Measurements from ENCODE around the gene CPEB4. TPM values are rescaled to one million over a fixed set of nuclear protein-coding genes. Genes with fewer than 3 reads are reported as not detected.

Gene CPEB4
- total RNA-seq, 1 experiment from 2014 or later = 11.1 TPM

GRCh38 chr5:173962436-173962972, 74.4 kb downstream of the CPEB4 start:
- ChIA-PET CTCF (interaction anchor here (1.1 to 2.4 kb wide), 3 partner anchors 11 to 347 kb away, joined by 3 to 8 read pairs (median 4); partner anchors contain the start of gene BOD1), RAD21 (ENCODE audit: low non-redundant PET in 1 of 2, low total read pairs in 2 of 2, uncharacterized antibody in 2 of 2, unreplicated experiment in 2 of 2) (no interaction called here), POLR2A (no interaction called here)
- Histone ChIP-seq H3K9me2 (ENCODE audit: insufficient read depth) (no peaks in the 10 kb centered on the region), H3K27me3 (ENCODE audit: insufficient read depth, low read length) (no peaks in the 10 kb centered on the region), H3K4me3 (replicated peaks in 1 of 2; ENCODE audit: low read depth in 1 of 2, low read length in 2 of 2) (no peak overlapping the region), H4K20me1 (ENCODE audit: insufficient read depth) (no peaks in the 10 kb centered on the region), H2AFZ (ENCODE audit: low read depth, low read length, poor library complexity, severe bottlenecking) (no peak overlapping the region), H3K27ac (ENCODE audit: low read depth, low read length) (no peak overlapping the region), H3K9me3 (ENCODE audit: control insufficient read depth in 1 of 2, insufficient read depth in 1 of 2, low read depth in 1 of 2, low read length in 2 of 2) (no peaks in the 10 kb centered on the region), H3K4me2 (ENCODE audit: low read length) (no peak overlapping the region), H3K4me1 (ENCODE audit: control insufficient read depth in 1 of 2, insufficient read depth in 2 of 2, low read length in 2 of 2) (no peaks in the 10 kb centered on the region), H3K79me2 (ENCODE audit: insufficient read depth, low read length) (no peaks in the 10 kb centered on the region), H3K9ac (ENCODE audit: low read length) (no peak overlapping the region), H3K36me3 (ENCODE audit: control insufficient read depth in 1 of 2, insufficient read depth in 2 of 2, low read length in 2 of 2) (no peaks in the 10 kb centered on the region)
- BruUV-seq (replicated peaks) = no TSS peak
- DNase-seq (ENCODE audit: low read depth, low spot score) = no peak
- no peak for ATAC-seq
- intact Hi-C loops (cut with micrococcal nuclease) = no loop called here
- TF ChIP-seq YY1 (IDR thresholded peaks at IDR 0.05; ENCODE audit: extremely low read depth, insufficient replicate concordance, low read depth, low read length) = no peak
- TF ChIP-seq REST (IDR thresholded peaks at IDR 0.05; ENCODE audit: low read depth) = no peak
- TF ChIP-seq, protein P1, sequence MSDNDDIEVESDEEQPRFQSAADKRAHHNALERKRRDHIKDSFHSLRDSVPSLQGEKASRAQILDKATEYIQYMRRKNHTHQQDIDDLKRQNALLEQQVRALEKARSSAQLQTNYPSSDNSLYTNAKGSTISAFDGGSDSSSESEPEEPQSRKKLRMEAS (IDR thresholded peaks at IDR 0.05) = no peak
- TF ChIP-seq ZFX (IDR thresholded peaks at IDR 0.05) = no peak
- no peak for TF ChIP-seq JUND (IDR thresholded peaks at IDR 0.05)
- TF ChIP-seq EZH2 (IDR thresholded peaks at IDR 0.05) = no peak
- TF ChIP-seq, protein P2, sequence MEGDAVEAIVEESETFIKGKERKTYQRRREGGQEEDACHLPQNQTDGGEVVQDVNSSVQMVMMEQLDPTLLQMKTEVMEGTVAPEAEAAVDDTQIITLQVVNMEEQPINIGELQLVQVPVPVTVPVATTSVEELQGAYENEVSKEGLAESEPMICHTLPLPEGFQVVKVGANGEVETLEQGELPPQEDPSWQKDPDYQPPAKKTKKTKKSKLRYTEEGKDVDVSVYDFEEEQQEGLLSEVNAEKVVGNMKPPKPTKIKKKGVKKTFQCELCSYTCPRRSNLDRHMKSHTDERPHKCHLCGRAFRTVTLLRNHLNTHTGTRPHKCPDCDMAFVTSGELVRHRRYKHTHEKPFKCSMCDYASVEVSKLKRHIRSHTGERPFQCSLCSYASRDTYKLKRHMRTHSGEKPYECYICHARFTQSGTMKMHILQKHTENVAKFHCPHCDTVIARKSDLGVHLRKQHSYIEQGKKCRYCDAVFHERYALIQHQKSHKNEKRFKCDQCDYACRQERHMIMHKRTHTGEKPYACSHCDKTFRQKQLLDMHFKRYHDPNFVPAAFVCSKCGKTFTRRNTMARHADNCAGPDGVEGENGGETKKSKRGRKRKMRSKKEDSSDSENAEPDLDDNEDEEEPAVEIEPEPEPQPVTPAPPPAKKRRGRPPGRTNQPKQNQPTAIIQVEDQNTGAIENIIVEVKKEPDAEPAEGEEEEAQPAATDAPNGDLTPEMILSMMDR (IDR thresholded peaks at IDR 0.05 in 2 of 3, conservative IDR thresholded peaks at IDR 0.05 in 1 of 3; ENCODE audit: borderline replicate concordance in 1 of 3, insufficient read depth in 1 of 3, low read depth in 2 of 3, low read length in 2 of 3) = no peak
- no peak for TF ChIP-seq RAD21 (IDR thresholded peaks at IDR 0.05; ENCODE audit: low read depth)
- TF ChIP-seq ZBTB33 (IDR thresholded peaks at IDR 0.05; ENCODE audit: extremely low read depth, insufficient replicate concordance, low read length) = no peak
- TF ChIP-seq EGR1 (IDR thresholded peaks at IDR 0.05; ENCODE audit: low read depth) = no peak
- no peak for TF ChIP-seq POLR2AphosphoS5 (IDR thresholded peaks at IDR 0.05; ENCODE audit: low read depth, low read length)
- no peak for TF ChIP-seq POLR2A (IDR thresholded peaks at IDR 0.05; ENCODE audit: borderline replicate concordance, extremely low read depth, insufficient read depth, insufficient read length)
- no peak for TF ChIP-seq TCF7L2 (IDR thresholded peaks at IDR 0.05; ENCODE audit: borderline replicate concordance, extremely low read depth, insufficient read depth, insufficient read length)
- no peak for TF ChIP-seq ATF3 (IDR thresholded peaks at IDR 0.05)
- TF ChIP-seq CBX3 (IDR thresholded peaks at IDR 0.05; ENCODE audit: low read depth) = no peak
- no peak for TF ChIP-seq CEBPB (IDR thresholded peaks at IDR 0.05; ENCODE audit: low read depth)
- no peak for TF ChIP-seq SP1 (IDR thresholded peaks at IDR 0.05; ENCODE audit: low read depth)
- no peak for TF ChIP-seq FOSL1 (IDR thresholded peaks at IDR 0.05; ENCODE audit: low read depth)
- no peak for TF ChIP-seq ZNF274 (IDR thresholded peaks at IDR 0.05; ENCODE audit: low read depth, low read length)
- TF ChIP-seq EZH2phosphoT487 (IDR thresholded peaks at IDR 0.05; ENCODE audit: borderline replicate concordance) = no peak
